Measurements from ENCODE around the gene TECTB.

GRCh38 chr10:112235920-112236319, 47.3 kb upstream of the TECTB start:
- no peak for TF ChIP-seq POLR2A (IDR thresholded peaks at IDR 0.05; ENCODE audit: low read length)
- TF ChIP-seq GATA1 (IDR thresholded peaks at IDR 0.05; ENCODE audit: low read depth, low read length) = no peak
